HepG2 (cell line): ENCODE measurements around the gene GLOD4. TPM values are rescaled to one million over a fixed set of nuclear protein-coding genes. Genes with fewer than 3 reads are reported as not detected.
A peak's percentile ranks its signal among the peaks of the same experiment; 100 is the strongest.

ENCODE experiments used
- ATAC-seq: fragments of 200-7000 bp; cut with Tn5 transposase; 3 replicates; pipeline ENCODE4 v1.9.1; 2020; ENCODE audit warnings: mild to moderate bottlenecking, moderate library complexity
- BruUV-seq: library from RNA; stranded (reverse); fragments of 400-500 nt; replicated peaks from 2 replicates; lab custom pipeline; 2021; lab: Mats Ljungman, UMichigan
- CTCF ChIA-PET: fragments of 300-600 bp; formaldehyde crosslinking; extraction: SDS; loops from one replicate; lab custom pipeline; 2021; ENCODE audit warnings: low total read pairs, inconsistent platforms, low intra/inter-chr PET ratio; lab: Yijun Ruan, JAX
- POLR2A ChIA-PET: fragments of 350-600 bp; sonication (Branson Sonifier 250); formaldehyde crosslinking; loops from one replicate; lab custom pipeline; 2020; ENCODE audit warnings: antibody characterized with exemption, inconsistent platforms; lab: Yijun Ruan, JAX
- DNase-seq: peaks from one replicate; pipeline ENCODE4 v3.0.0-alpha.2; 2015; ENCODE audit warnings: low spot score
- FAIRE-seq: peaks from 3 replicates; lab custom pipeline; 2011; peaks lifted over from hg19 to GRCh38; lab: Jason Lieb, UNC
- H2AFZ ChIP-seq: one replicate; pipeline ENCODE4 v1.6.1; 2011; ENCODE audit warnings: low read length, inconsistent platforms
- H3K27ac ChIP-seq: fragments of 300-600 bp; 3 replicates; pipeline ENCODE4 v1.8.0; 2011; ENCODE audit warnings: mixed run types, mild to moderate bottlenecking, mixed read lengths, low read length, inconsistent platforms; ENCODE audit not compliant: insufficient read depth; ENCODE audit errors: extremely low read length
- H3K27me3 ChIP-seq, 2 experiments: fragments of 200-600 bp in 1 of 2; 2 replicates in 1 of 2; 3 replicates in 1 of 2; pipeline versions ENCODE4 v1.6.0 to v1.8.0; 2011; ENCODE audit warnings: low read length in 2 of 2, mild to moderate bottlenecking in 2 of 2, moderate library complexity in 2 of 2, inconsistent platforms in 1 of 2; ENCODE audit not compliant: insufficient read depth in 2 of 2, control insufficient read depth in 1 of 2
- H3K36me3 ChIP-seq, 2 experiments: fragments of 200-600 bp in 1 of 2; replicated peaks in 1 of 2; 2 replicates in 1 of 2; 3 replicates in 1 of 2; pipeline versions ENCODE4 v1.5.1 to v1.8.0; 2011; ENCODE audit warnings: low read length in 2 of 2, inconsistent platforms in 1 of 2; ENCODE audit not compliant: insufficient read depth in 2 of 2, control insufficient read depth in 1 of 2
- H3K4me1 ChIP-seq: 2 replicates; pipeline ENCODE4 v1.5.1; 2012; ENCODE audit warnings: low read length, inconsistent platforms; ENCODE audit not compliant: insufficient read depth
- H3K4me2 ChIP-seq: 2 replicates; pipeline ENCODE4 v1.6.0; 2011; ENCODE audit warnings: low read depth, low read length, inconsistent platforms
- H3K4me3 ChIP-seq, 3 experiments: fragments of 200-600 bp in 1 of 3; sonication (generic), shearing (Covaris generic) in 1 of 3; replicated peaks in 1 of 3; 2 replicates each; pipeline ENCODE4 v1.5.1; 2011 to 2016; ENCODE audit warnings: low read length in 3 of 3, inconsistent platforms in 2 of 3, low read depth in 2 of 3, mild to moderate bottlenecking in 2 of 3, control low read depth in 1 of 3, mixed read lengths in 1 of 3; ENCODE audit not compliant: insufficient read depth in 1 of 3
- H3K79me2 ChIP-seq: one replicate; pipeline ENCODE4 v1.6.1; 2011; ENCODE audit warnings: low read length, inconsistent platforms; ENCODE audit not compliant: insufficient read depth
- H3K9ac ChIP-seq: 2 replicates; pipeline ENCODE4 v1.6.0; 2011; ENCODE audit warnings: mild to moderate bottlenecking, low read depth, low read length, inconsistent platforms; ENCODE audit not compliant: insufficient read depth
- H3K9me3 ChIP-seq: 2 replicates; pipeline ENCODE4 v1.5.1; 2012; ENCODE audit warnings: mild to moderate bottlenecking, low read length
- H4K20me1 ChIP-seq: 2 replicates; pipeline ENCODE4 v1.6.0; 2011; ENCODE audit warnings: inconsistent platforms, mild to moderate bottlenecking, low read length, moderate library complexity; ENCODE audit not compliant: insufficient read depth
- AGO2 ChIP-seq: fragments of 200-400 bp; formaldehyde crosslinking; optimal IDR thresholded peaks from 2 replicates; pipeline ENCODE3; 2017; ENCODE audit warnings: mild to moderate bottlenecking, low read depth, low read length, moderate library complexity
- FOXM1 ChIP-seq: sonication (generic); formaldehyde crosslinking; IDR thresholded peaks from 2 replicates; pipeline ENCODE4 v1.5.0; 2020; ENCODE audit warnings: missing genetic modification reagents
- NR0B2 ChIP-seq: sonication (generic); formaldehyde crosslinking; IDR thresholded peaks from 2 replicates; pipeline ENCODE4 v1.4.0; 2020; ENCODE audit warnings: mild to moderate bottlenecking, missing genetic modification reagents
- NR2F6 ChIP-seq, 2 experiments: IDR thresholded peaks; 2 replicates each; pipeline ENCODE4 v1.6.1; 2016; ENCODE audit warnings: antibody characterized with exemption in 1 of 2, mild to moderate bottlenecking in 1 of 2
- PLSCR1 ChIP-seq: sonication (generic); formaldehyde crosslinking; IDR thresholded peaks from 2 replicates; pipeline ENCODE4 v1.5.0; 2020; ENCODE audit warnings: missing genetic modification reagents, mild to moderate bottlenecking, borderline replicate concordance
- PREB ChIP-seq: sonication (generic); formaldehyde crosslinking; IDR thresholded peaks from 2 replicates; pipeline ENCODE4 v1.4.0; 2020; ENCODE audit warnings: missing genetic modification reagents
- SIN3A ChIP-seq: IDR thresholded peaks from 2 replicates; pipeline ENCODE4 v1.6.1; 2011; ENCODE audit warnings: low read depth, mild to moderate bottlenecking, control low read depth, low read length, borderline replicate concordance
- ZBTB33 ChIP-seq: sonication (generic); formaldehyde crosslinking; IDR thresholded peaks from 2 replicates; pipeline ENCODE4 v1.4.0; 2020; ENCODE audit warnings: missing genetic modification reagents
- ZNF136 ChIP-seq: sonication (generic); formaldehyde crosslinking; IDR thresholded peaks from 2 replicates; pipeline ENCODE4 v1.8.1; 2022; ENCODE audit warnings: low read depth, mild to moderate bottlenecking, moderate library complexity, missing genetic modification reagents
- ZNF326 ChIP-seq: sonication (generic); formaldehyde crosslinking; IDR thresholded peaks from 2 replicates; pipeline ENCODE4 v1.4.0; 2020; ENCODE audit warnings: missing genetic modification reagents, borderline replicate concordance
- ZNF329 ChIP-seq: sonication (generic); formaldehyde crosslinking; IDR thresholded peaks from 2 replicates; pipeline ENCODE4 v1.9.0; 2021; ENCODE audit warnings: low read depth, mild to moderate bottlenecking, missing genetic modification reagents
- ZNF44 ChIP-seq: sonication (generic); formaldehyde crosslinking; IDR thresholded peaks from 2 replicates; pipeline ENCODE4 v1.5.1; 2020; ENCODE audit warnings: mild to moderate bottlenecking, missing genetic modification reagents
- ZNF512 ChIP-seq: sonication (generic); formaldehyde crosslinking; IDR thresholded peaks from 2 replicates; pipeline ENCODE4 v1.4.0; 2020; ENCODE audit warnings: mild to moderate bottlenecking, missing genetic modification reagents
- ZNF549 ChIP-seq: sonication (generic); formaldehyde crosslinking; IDR thresholded peaks from 2 replicates; pipeline ENCODE4 v1.5.0; 2020; ENCODE audit warnings: missing genetic modification reagents
- WGBS: methylation state at CpG from one replicate; pipeline ENCODE4 v1.1.6; 2017; ENCODE audit warnings: low lambda C conversion rate; 5-methylcytosine and 5-hydroxymethylcytosine counted together
- in situ Hi-C: cut with HindIII; loops from 2 replicates; pipeline ENCODE4 v1.10.0; 2017; ENCODE audit warnings: low pct_unique_long_range_greater_than_20kb; ENCODE audit not compliant: extremely low pct_ligation_motif_present
- intact Hi-C: fragments of 100-400 bp; cut with micrococcal nuclease; formaldehyde crosslinking; loops from one replicate; pipeline ENCODE4 v1.10.0; 2022; ENCODE audit not compliant: unreplicated experiment
- polyA plus RNA-seq, 8 experiments: library from polyadenylated mRNA; depleted of rRNA in 3 of 8; stranded (reverse) in 7 of 8; unstranded in 1 of 8; fragments of >200 nt; fragmentation: Illumina TruSeq in 4 of 8; extraction: Trizol in 4 of 8; gene quantifications; 2 replicates each; pipeline versions ENCODE4 v1.2.1 to v1.2.3, GENCODE V29; 2011 to 2016; ENCODE audit warnings: low read depth in 4 of 8, missing spikeins in 1 of 8, mixed read lengths in 1 of 8; ENCODE audit not compliant: insufficient read depth in 1 of 8
- total RNA-seq, 5 experiments: library from RNA; depleted of rRNA; stranded (reverse); fragments of >200 nt; fragmentation: Illumina TruSeq; extraction: Trizol; gene quantifications; 2 replicates each; pipeline ENCODE4 v1.2.3, GENCODE V29; 2016; ENCODE audit warnings: low read depth in 1 of 5

GLOD4 gene
- total and polyA plus RNA-seq, 2 of the 13 experiments (the other 11 are each of a cell fraction or from before 2014, with no cell fraction given) = 53.7 to 87.8 TPM

- ATAC-seq (no peak), FAIRE-seq (no peak)
- no peak for TF ChIP-seq ZNF549 (CRISPR knock-in tag)
- TF ChIP-seq ZNF329 (CRISPR knock-in tag) = no peak
- TF ChIP-seq FOXM1 (CRISPR knock-in tag) = no peak
- TF ChIP-seq ZNF44 (CRISPR knock-in tag) = 0 out of 2 replicates have a peak, but pooled peaks have one; percentile 15
- TF ChIP-seq ZNF136 = 0 out of 2 replicates have a peak, but pooled peaks have one; percentile 74
- peak; percentile 39 for TF ChIP-seq AGO2
- TF ChIP-seq SIN3A = no peak
- peak; percentile 29; the same call in 1 of the 2 replicates for TF ChIP-seq ZBTB33 (CRISPR knock-in tag)
- TF ChIP-seq ZNF326 = peak; percentile 23; the same call in 1 of the 2 replicates
- 0 out of 2 replicates have a peak, but pooled peaks have one; percentile 53 for TF ChIP-seq ZNF512 (CRISPR knock-in tag)
- no peak for TF ChIP-seq PLSCR1 (CRISPR knock-in tag)
- TF ChIP-seq NR0B2 (CRISPR knock-in tag) = 0 out of 2 replicates have a peak, but pooled peaks have one; percentile 3
- no peak for TF ChIP-seq PREB (CRISPR knock-in tag)
- no peak for TF ChIP-seq NR2F6 (IDR thresholded peaks at IDR 0.05)
- no peak for TF ChIP-seq NR2F6 (CRISPR knock-in tag; IDR thresholded peaks at IDR 0.05)
Measured at GRCh38 chr17:752620-753219, 29.4 kb downstream of the GLOD4 start.

More at GRCh38 chr17:752620-753219, 29.4 kb downstream of the GLOD4 start:
- H3K79me2 ChIP-seq = peaks cover 26% of the 10 kb centered on the region
- no peaks in the 10 kb centered on the region for H3K9me3 ChIP-seq
- peak overlapping the region; percentile 61 to 78 (median 63); a peak in 5 of 6 replicates for H3K4me3 ChIP-seq
- H3K9ac ChIP-seq = peak overlapping the region; percentile 90
- H3K4me2 ChIP-seq = peak overlapping the region; percentile 84
- ChIA-PET POLR2A (interaction anchor here (0.8 to 1.2 kb wide), 4 partner anchors 20 to 228 kb away, joined by 3 read pairs; partner anchors contain the start of genes GLOD4 and MRM3), CTCF (interaction anchor here (1.4 kb wide), 1 partner anchor 38 kb away, joined by 4 read pairs; the partner anchor contains the start of gene VPS53)
- H4K20me1 ChIP-seq = no peaks in the 10 kb centered on the region
- TSS peak; percentile 71 for BruUV-seq
- no peaks in the 10 kb centered on the region for H3K27me3 ChIP-seq
- in situ Hi-C loops (no loop called here), intact Hi-C loops (no loop called here)
- H3K36me3 ChIP-seq = peaks cover under 1 to 7% of the 10 kb centered on the region in 2 experiments; a peak in 4 of 5 replicates
- no peak overlapping the region for H2AFZ ChIP-seq
- 70% methylated on average over 30 of the region's 43 CpGs for WGBS
- peak overlapping the region; percentile 62 for H3K27ac ChIP-seq
- peaks cover 26% of the 10 kb centered on the region for H3K4me1 ChIP-seq
- no peak for DNase-seq
